Esophagus muscularis mucosa (tissue), 4 donors: ENCODE measurements around the gene ENTPD5. TPM values are rescaled to one million over a fixed set of nuclear protein-coding genes. Genes with fewer than 3 reads are reported as not detected.

ENCODE experiments used
- DNase-seq: peaks from one replicate; pipeline ENCODE4 v3.0.0-alpha.2; 2017; ENCODE audit errors: extremely low spot score
- H3K27ac ChIP-seq, 4 donors: fragments of 200-600 bp; sonication (generic); replicated peaks in 1 of 4; 1 replicate in 3 of 4; 2 replicates in 1 of 4; pipeline ENCODE4 v1.5.1; 2016 to 2019; ENCODE audit warnings: mild to moderate bottlenecking in 1 of 4
- H3K27me3 ChIP-seq, 4 donors: fragments of 200-600 bp; sonication (generic); one replicate each; pipeline versions ENCODE4 v1.5.1 to v1.6.0; 2016 to 2019
- H3K36me3 ChIP-seq, 4 donors: fragments of 200-600 bp; sonication (generic); one replicate each; pipeline ENCODE4 v1.5.1; 2016 to 2019
- H3K4me1 ChIP-seq, 4 donors: fragments of 200-600 bp; sonication (generic); one replicate each; pipeline ENCODE4 v1.5.1; 2016 to 2019
- H3K4me3 ChIP-seq, 4 donors: fragments of 200-600 bp; sonication (generic); 1 replicate in 2 of 4; 2 replicates in 2 of 4; pipeline ENCODE4 v1.5.1; 2016 to 2019; ENCODE audit warnings: mild to moderate bottlenecking in 4 of 4, moderate library complexity in 1 of 4
- H3K9me3 ChIP-seq, 4 donors: fragments of 200-600 bp; sonication (generic); 1 replicate in 3 of 4; 2 replicates in 1 of 4; pipeline ENCODE4 v1.5.1; 2016 to 2019
- EP300 ChIP-seq: sonication (generic); formaldehyde crosslinking; IDR thresholded peaks from one replicate; pipeline ENCODE4 v1.6.1; 2017; ENCODE audit warnings: antibody characterized with exemption
- POLR2A ChIP-seq: fragments of 450-650 bp; IDR thresholded peaks from one replicate; pipeline ENCODE4 v1.6.1; 2017; ENCODE audit warnings: antibody characterized with exemption, moderate library complexity, mild to moderate bottlenecking, low read depth
- POLR2AphosphoS5 ChIP-seq, 2 donors: sonication (generic); formaldehyde crosslinking; IDR thresholded peaks; one replicate each; pipeline ENCODE4 v1.6.1; 2017; ENCODE audit warnings: antibody characterized with exemption in 2 of 2
- WGBS: methylation state at CpG from one replicate; pipeline ENCODE4 v1.1.5; 2018; 5-methylcytosine and 5-hydroxymethylcytosine counted together
- intact Hi-C: fragments of 100-400 bp; cut with DNase I; formaldehyde crosslinking; loops from one replicate; pipeline ENCODE4 v1.15.1; 2023
- total RNA-seq, 4 donors: library from RNA; depleted of rRNA; stranded (reverse); fragments of >200 nt; gene quantifications; one replicate each; pipeline versions ENCODE4 v1.1.0 to v1.2.1, GENCODE V29; 2016
- TF ChIP-seq, protein P1 (sequence below), 3 experiments: fragments of 200-600 bp in 2 of 3; fragments of 450-650 bp in 1 of 3; sonication (generic) in 2 of 3; IDR thresholded peaks; one replicate each; pipeline ENCODE4 v1.5.1; 2017 to 2019; ENCODE audit warnings: antibody characterized with exemption in 3 of 3, mild to moderate bottlenecking in 2 of 3, moderate library complexity in 1 of 3

The ENTPD5 gene
- total RNA-seq, 4 donors from 2014 or later = 5.5 to 9.6 (median 6.0) TPM

DNA sequence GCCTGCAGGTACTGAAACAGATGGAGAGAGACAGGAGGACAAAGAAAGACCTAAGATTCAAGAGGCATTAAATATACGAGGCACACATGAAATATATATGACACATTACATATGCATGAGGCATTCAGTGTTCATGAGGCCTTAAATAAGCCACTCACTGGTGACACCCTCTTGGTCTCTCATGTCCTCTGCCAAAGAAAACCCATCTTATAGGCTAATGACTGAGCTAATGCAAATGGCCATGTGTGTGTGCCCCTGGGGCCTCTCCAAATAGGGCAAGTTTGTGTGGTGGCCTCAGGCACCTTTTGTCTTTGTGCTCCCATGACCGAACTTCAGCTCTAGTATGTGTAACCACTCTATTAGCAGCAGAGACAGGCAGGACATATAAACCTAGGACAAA is 50.2 kb downstream of the ENTPD5 start:
- no peak overlapping the region for H3K4me3 ChIP-seq

DNA sequence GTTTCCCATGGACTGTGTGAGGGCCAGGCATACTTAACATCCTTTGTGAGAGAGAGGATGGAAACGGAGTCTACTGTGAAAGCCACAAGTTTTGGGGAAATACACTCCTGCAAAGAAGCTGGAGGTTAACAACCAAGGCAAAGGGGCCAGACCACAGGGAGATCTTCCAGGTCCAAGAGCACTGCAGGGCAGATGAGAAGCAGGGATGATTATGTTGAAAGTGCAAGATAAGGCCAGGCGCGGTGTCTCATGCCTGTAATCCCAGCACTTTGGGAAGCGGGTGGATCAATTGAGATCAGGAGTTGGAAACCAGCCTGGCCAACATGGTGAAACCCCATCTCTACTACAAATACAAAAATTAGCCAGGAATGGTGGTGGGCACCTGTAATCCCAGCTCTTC is 53.9 kb downstream of the ENTPD5 start:
- intact Hi-C loops = no loop called here
- TF ChIP-seq EP300 (no peak), POLR2A (no peak), POLR2AphosphoS5 (IDR thresholded peaks at IDR 0.05) (no peak)
- TF ChIP-seq, protein P1, sequence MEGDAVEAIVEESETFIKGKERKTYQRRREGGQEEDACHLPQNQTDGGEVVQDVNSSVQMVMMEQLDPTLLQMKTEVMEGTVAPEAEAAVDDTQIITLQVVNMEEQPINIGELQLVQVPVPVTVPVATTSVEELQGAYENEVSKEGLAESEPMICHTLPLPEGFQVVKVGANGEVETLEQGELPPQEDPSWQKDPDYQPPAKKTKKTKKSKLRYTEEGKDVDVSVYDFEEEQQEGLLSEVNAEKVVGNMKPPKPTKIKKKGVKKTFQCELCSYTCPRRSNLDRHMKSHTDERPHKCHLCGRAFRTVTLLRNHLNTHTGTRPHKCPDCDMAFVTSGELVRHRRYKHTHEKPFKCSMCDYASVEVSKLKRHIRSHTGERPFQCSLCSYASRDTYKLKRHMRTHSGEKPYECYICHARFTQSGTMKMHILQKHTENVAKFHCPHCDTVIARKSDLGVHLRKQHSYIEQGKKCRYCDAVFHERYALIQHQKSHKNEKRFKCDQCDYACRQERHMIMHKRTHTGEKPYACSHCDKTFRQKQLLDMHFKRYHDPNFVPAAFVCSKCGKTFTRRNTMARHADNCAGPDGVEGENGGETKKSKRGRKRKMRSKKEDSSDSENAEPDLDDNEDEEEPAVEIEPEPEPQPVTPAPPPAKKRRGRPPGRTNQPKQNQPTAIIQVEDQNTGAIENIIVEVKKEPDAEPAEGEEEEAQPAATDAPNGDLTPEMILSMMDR (IDR thresholded peaks at IDR 0.05) = no peak
- DNase-seq = no peak
- 97% methylated on average over 4 of the region's 4 CpGs for WGBS
- Histone ChIP-seq H3K36me3 (peaks cover 33 to 91% (median 71%) of the 10 kb centered on the region in 4 donors), H3K4me1 (no peaks in the 10 kb centered on the region), H3K4me3 (no peak overlapping the region), H3K27ac (no peak overlapping the region), H3K9me3 (no peaks in the 10 kb centered on the region), H3K27me3 (no peaks in the 10 kb centered on the region)

More for the DNA sequence above, 50.2 kb downstream of the ENTPD5 start:
- intact Hi-C loops = no loop called here
- Histone ChIP-seq H3K9me3 (no peaks in the 10 kb centered on the region), H3K27me3 (no peaks in the 10 kb centered on the region), H3K27ac (no peak overlapping the region), H3K4me1 (no peaks in the 10 kb centered on the region), H3K36me3 (peaks cover 13 to 87% (median 55%) of the 10 kb centered on the region in 4 donors)
- TF ChIP-seq POLR2AphosphoS5 (IDR thresholded peaks at IDR 0.05) = no peak
- TF ChIP-seq, protein P1 (IDR thresholded peaks at IDR 0.05) = no peak
- TF ChIP-seq POLR2A = no peak
- TF ChIP-seq EP300 = no peak
- WGBS = 98% methylated on average over 2 of the region's 2 CpGs
- no peak for DNase-seq

DNA sequence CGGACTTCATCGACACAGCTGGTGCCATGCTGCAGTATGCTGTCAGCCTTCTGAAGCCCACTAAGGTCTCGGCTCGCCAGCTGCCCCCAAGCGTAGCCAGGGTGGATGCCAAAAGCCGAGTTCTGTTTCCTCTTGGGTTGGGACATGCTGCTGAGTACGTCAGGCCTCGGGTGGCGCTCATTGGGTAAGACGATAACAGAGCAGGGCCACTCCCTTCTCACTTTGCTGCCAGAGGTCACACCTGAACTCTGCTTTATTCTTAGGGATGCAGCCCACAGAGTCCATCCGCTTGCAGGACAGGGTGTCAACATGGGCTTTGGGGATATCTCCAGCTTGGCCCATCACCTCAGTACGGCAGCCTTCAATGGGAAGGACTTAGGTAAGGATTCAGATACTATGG is 57.9 kb downstream of the ENTPD5 start:
- TF ChIP-seq POLR2A = no peak
- no peak for TF ChIP-seq EP300
- TF ChIP-seq, protein P1 (IDR thresholded peaks at IDR 0.05) = no peak
- no peak for TF ChIP-seq POLR2AphosphoS5 (IDR thresholded peaks at IDR 0.05)
- H3K9me3 ChIP-seq = no peaks in the 10 kb centered on the region
- H3K27me3 ChIP-seq = no peaks in the 10 kb centered on the region
- H3K27ac ChIP-seq = no peak overlapping the region
- no peaks in the 10 kb centered on the region for H3K4me1 ChIP-seq
- no peak for DNase-seq
- peaks cover 58 to 92% (median 85%) of the 10 kb centered on the region in 4 donors for H3K36me3 ChIP-seq
- 86% methylated on average over 9 of the region's 12 CpGs for WGBS
- no peak overlapping the region for H3K4me3 ChIP-seq
- intact Hi-C loops = no loop called here

DNA sequence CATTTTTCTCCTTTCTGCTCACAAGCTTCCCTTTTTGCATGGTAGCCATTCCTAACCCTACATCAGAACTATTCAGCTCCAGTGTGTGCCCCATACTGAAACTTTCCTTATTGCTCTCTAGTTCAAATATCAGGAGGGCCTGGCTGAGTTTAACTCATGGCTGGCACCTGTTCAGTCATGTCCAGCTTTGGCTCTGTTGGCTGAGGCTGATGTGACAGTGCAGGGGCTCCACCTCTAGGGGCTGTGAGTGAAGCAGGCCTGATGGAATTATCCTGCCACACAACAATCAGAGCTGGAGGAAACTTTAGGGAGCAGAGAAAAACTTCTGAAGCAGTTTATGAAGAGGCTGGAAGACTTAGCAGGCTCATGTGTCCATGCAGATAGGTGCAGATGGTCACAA is 60.5 kb downstream of the ENTPD5 start:
- TF ChIP-seq POLR2A = no peak
- TF ChIP-seq EP300 = no peak
- TF ChIP-seq, protein P1 (IDR thresholded peaks at IDR 0.05) = no peak
- no peak for TF ChIP-seq POLR2AphosphoS5 (IDR thresholded peaks at IDR 0.05)
- Histone ChIP-seq H3K4me1 (no peaks in the 10 kb centered on the region), H3K4me3 (no peak overlapping the region), H3K36me3 (peaks cover 81 to 100% (median 98%) of the 10 kb centered on the region in 4 donors), H3K27ac (no peak overlapping the region), H3K27me3 (no peaks in the 10 kb centered on the region), H3K9me3 (no peaks in the 10 kb centered on the region)
- DNase-seq = no peak
- intact Hi-C loops = no loop called here

DNA sequence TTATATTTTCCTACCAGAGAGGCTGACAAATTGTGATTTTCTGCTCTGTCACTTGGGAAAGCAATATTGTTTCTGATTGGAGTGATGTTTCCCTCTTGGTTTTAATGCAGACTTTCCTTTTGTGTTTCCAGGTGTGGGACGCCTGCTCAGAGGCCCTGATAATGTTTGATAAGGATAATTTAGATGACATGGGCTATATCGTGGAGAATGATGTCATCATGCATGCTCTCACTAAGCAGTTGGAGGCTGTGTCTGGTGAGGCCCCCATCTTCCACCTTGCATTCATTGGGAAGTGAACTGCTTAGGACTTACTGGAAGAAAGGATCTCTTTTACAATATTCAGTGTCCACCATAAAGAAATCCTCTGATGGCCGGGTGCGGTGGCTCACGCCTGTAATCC is 63.4 kb downstream of the ENTPD5 start:
- TF ChIP-seq POLR2A = no peak
- TF ChIP-seq, protein P1 (IDR thresholded peaks at IDR 0.05) = no peak
- no peak for TF ChIP-seq POLR2AphosphoS5 (IDR thresholded peaks at IDR 0.05)
- no peak for TF ChIP-seq EP300
- Histone ChIP-seq H3K9me3 (no peaks in the 10 kb centered on the region), H3K36me3 (peaks cover 63 to 76% (median 75%) of the 10 kb centered on the region in 4 donors), H3K4me1 (peaks cover 9 to 17% (median 11%) of the 10 kb centered on the region in 4 donors), H3K27me3 (no peaks in the 10 kb centered on the region), H3K27ac (no peak overlapping the region), H3K4me3 (no peak overlapping the region)
- intact Hi-C loops = no loop called here
- 90% methylated on average over 5 of the region's 5 CpGs for WGBS
- DNase-seq = no peak
